ENCODE measurements around the gene TBCK.

- TF ChIP-seq GATA3 (IDR thresholded peaks at IDR 0.05; ENCODE audit: low read depth, low read length), result no peak
- no peak for TF ChIP-seq GATA2 (IDR thresholded peaks at IDR 0.05; ENCODE audit: low read depth, low read length)
Observed at GRCh38 chr4:106299977-106300376, 16.0 kb downstream of the TBCK start.

Measured in SH-SY5Y (cell line).